ENCODE measurements around the gene SYNC.

DNA sequence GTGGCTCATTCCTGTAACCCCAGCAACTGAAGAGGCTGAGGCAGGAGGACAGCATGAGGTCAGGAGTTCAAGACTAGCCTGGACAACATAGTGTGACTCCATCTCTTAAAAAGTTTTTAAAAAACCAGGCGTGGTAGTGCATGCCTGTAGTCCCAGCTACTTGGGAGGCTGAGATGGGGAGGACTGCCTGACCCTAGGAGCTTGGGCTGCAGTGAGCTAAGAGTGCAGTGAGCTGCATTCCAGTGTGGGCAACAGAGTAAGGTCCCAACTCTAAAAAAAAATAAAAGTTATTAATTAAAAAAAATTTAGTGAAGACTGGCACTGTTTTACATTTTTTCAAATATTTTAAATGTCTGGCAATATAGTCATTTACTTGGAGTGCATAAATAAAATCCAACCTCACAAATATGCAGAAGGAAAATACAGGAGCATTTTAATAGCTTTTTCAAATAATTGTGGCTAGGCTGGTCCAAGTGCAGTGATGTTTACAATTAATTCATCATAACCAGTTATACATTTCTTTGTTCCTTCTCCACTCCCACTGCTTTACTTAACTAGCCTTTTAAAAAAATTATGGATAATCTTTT, 63.0 kb downstream of the SYNC start:
- TF ChIP-seq EZH2 (IDR thresholded peaks at IDR 0.05; ENCODE audit: insufficient read depth, poor library complexity, severe bottlenecking) (no peak), EZH2phosphoT487 (IDR thresholded peaks at IDR 0.05; ENCODE audit: insufficient read depth, low read depth) (no peak)
